Central memory CD8-positive, alpha-beta T cell (primary cell): ENCODE measurements around the gene PTH2.

Experiments
- ATAC-seq: fragments of 150-1000 bp; cut with Tn5 transposase; replicated peaks from 2 replicates; pipeline ENCODE4 v1.10.0; 2022; ENCODE audit warnings: mild to moderate bottlenecking, moderate FRiP score, moderate number of reproducible peaks; ENCODE audit not compliant: poor library complexity, severe bottlenecking; ENCODE audit errors: extremely low read depth
- DNase-seq, 2 donors: peaks; one replicate each; pipeline ENCODE4 v3.0.0; 2021; ENCODE audit warnings: low spot score in 2 of 2
- H3K27ac Mint-ChIP-seq: one replicate; pipeline ENCODE4 v1.8.0; 2022; ENCODE audit warnings: low read depth, mild to moderate bottlenecking, moderate library complexity, mixed read lengths
- H3K27me3 Mint-ChIP-seq: one replicate; pipeline ENCODE4 v1.8.0; 2022; ENCODE audit warnings: mixed read lengths
- H3K36me3 Mint-ChIP-seq: one replicate; pipeline ENCODE4 v1.8.0; 2022; ENCODE audit warnings: mild to moderate bottlenecking, moderate library complexity, mixed read lengths; ENCODE audit not compliant: insufficient read depth
- H3K4me1 Mint-ChIP-seq: one replicate; pipeline ENCODE4 v1.8.0; 2022; ENCODE audit warnings: mixed read lengths
- H3K4me3 Mint-ChIP-seq: one replicate; pipeline ENCODE4 v1.8.0; 2022; ENCODE audit warnings: mild to moderate bottlenecking, moderate library complexity, mixed read lengths
- H3K9me3 Mint-ChIP-seq: one replicate; pipeline ENCODE4 v1.8.0; 2022; ENCODE audit warnings: mixed read lengths

The PTH2 gene

DNA sequence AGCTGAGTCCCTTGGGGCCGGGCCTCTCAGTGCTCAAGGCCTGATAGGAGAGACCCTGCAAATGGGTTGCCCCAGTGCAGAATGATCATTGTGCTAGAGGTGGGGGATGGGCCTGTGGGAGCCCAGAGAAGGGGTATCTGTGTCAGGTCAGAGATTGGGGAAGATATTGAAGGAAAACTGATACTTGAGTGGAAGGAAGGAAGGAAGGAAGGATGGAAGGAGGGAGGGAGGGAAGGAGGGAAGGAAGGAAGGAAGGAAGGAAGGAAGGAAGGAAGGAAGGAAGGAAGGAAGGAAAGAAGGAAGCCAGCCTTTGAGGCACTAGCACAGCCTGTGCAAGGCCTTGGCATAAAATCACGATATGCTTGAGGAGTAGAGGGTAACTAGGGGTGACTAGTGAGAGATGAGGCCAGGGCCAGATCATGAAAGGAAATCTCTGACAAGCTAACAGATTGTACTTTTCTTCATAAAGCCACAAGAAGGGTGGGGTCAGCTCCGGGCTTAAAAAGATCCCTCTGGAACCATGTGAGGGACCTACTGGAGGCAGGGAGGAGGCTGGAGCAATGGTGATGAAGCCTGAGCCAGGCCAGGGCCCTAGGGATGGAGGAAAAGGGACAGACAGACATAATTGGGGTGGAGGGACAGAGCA is 11.4 kb downstream of the PTH2 start:
- Mint-ChIP-seq H3K27ac (peak overlapping the region; percentile 68), H3K27me3 (peaks cover 16% of the 10 kb centered on the region), H3K9me3 (no peaks in the 10 kb centered on the region), H3K4me3 (no peak overlapping the region), H3K36me3 (peaks cover 2% of the 10 kb centered on the region), H3K4me1 (peaks cover 36% of the 10 kb centered on the region)
- no peak for DNase-seq
- ATAC-seq = no peak

DNA sequence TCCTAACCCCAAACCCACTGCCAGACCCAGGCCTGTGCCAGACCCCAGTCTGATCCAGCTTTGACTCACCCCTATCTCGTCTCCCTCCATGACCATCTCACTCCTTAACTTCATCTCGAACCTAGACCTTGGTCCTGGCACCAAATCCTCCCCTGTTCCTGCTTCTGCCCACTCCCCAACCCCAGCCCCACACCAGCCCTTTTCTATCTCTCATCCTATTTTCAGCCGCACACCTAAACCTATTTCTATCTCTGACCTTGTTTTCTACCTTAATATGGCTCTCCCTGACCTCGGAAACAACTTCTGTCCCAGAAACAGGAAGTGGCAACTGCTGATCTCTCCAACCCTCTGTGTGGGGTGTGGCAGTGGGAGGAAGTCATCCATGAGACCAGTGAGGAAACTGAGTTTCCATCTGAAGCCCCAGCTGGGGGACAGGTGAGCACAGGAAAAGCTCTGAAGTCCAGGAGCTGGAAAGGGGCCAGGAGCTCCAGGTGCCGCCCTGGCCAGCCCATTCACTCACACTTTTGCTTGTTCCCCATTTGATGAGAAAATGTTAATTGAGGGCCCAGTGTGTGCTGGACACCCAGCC is 13.7 kb downstream of the PTH2 start:
- H3K9me3 Mint-ChIP-seq = no peaks in the 10 kb centered on the region
- DNase-seq = no peak
- H3K4me1 Mint-ChIP-seq = peaks cover 36% of the 10 kb centered on the region

DNA sequence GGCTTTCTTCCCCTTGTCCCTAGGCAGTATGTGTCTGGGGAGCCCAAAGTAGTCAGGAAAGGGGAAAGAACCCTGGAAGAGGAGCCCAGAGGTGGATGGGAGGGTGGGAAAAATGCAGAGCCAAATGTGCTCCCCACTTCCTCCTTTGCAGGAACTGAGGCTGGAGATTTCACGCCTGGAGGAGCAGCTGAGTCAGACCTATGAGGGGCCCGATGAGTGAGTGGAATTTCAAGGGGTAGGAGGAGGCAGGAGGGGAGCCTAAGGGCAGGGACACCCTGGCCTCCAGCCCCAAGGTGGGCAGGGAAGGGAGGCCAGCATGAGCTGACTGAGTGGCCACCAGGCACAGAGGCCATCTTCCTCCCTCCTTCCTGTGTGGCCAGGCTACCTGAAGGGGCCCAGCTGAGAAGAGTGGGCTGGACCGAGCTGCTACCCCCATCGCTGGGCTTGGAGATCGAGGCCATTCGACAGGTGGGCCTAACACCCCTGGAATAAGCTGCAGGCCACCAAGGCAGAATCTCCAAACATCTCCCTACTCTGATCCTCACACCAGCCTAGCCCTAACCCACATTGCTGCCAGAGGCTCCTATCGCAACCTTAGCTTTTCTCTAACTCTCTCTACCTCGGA is 14.3 kb downstream of the PTH2 start:
- Mint-ChIP-seq H3K27ac (peak overlapping the region; percentile 52), H3K36me3 (peaks cover 2% of the 10 kb centered on the region), H3K9me3 (no peaks in the 10 kb centered on the region), H3K4me1 (peaks cover 36% of the 10 kb centered on the region), H3K27me3 (no peaks in the 10 kb centered on the region), H3K4me3 (peak overlapping the region; percentile 35)
- DNase-seq (no peak), ATAC-seq (no peak)

More for the DNA sequence above, 13.7 kb downstream of the PTH2 start:
- peak; percentile 52 for ATAC-seq
- Mint-ChIP-seq H3K36me3 (peaks cover 2% of the 10 kb centered on the region), H3K27me3 (no peaks in the 10 kb centered on the region), H3K27ac (peak overlapping the region; percentile 52), H3K4me3 (peak overlapping the region; percentile 35)

- Mint-ChIP-seq H3K9me3 (no peaks in the 10 kb centered on the region), H3K27me3 (no peaks in the 10 kb centered on the region), H3K4me1 (peaks cover 36% of the 10 kb centered on the region), H3K27ac (no peak overlapping the region), H3K4me3 (no peak overlapping the region), H3K36me3 (peaks cover 2% of the 10 kb centered on the region)
- DNase-seq = no peak
- ATAC-seq = no peak
Observed at GRCh38 chr19:49407482-49408015, 15.7 kb downstream of the PTH2 start.

- ATAC-seq = no peak
- Mint-ChIP-seq H3K27ac (no peak overlapping the region), H3K4me3 (no peak overlapping the region), H3K9me3 (no peaks in the 10 kb centered on the region), H3K27me3 (no peaks in the 10 kb centered on the region), H3K36me3 (peaks cover 2% of the 10 kb centered on the region), H3K4me1 (peaks cover 36% of the 10 kb centered on the region)
- DNase-seq = no peak
Observed at GRCh38 chr19:49407079-49407478, 16.2 kb downstream of the PTH2 start.

DNA sequence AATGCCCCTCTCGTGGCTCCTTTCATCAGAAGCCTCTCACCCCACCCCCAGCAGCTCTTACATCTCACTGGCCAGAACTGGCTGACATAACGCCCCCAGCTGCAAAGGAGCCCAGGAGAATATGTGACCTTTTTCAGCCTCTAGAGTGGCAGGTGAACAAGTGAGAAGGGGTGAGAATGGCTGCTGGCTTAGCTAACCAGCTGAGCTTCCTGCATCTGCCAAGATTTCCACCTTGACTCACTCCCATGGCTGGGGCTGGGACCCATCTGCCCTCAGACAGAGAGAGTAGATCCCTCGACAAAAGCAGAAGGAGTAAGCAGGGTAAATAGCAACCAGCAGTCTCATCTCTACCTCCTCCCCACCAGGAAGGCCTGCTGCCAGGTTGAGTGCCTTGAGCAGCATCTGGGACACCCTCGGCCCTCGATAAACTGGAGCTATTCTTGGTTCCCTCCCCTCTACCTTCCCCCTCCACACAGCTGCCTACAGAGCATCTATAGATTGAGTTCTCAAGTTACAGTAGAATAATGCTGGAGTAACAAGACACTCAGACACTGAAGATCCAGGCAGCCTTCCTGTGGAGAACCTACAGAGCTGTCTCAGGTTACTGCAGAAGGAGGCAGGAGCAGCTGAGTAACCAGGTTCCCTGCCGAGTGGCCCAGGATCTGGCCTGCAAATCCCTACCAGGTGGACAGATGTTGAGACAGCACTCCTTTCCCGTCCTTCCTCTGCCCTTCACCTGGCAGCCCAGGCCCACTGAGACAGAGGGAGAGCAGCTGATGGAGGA is 19.6 kb downstream of the PTH2 start:
- Mint-ChIP-seq H3K36me3 (peaks cover 3% of the 10 kb centered on the region), H3K27ac (no peak overlapping the region), H3K27me3 (no peaks in the 10 kb centered on the region), H3K9me3 (no peaks in the 10 kb centered on the region), H3K4me1 (peaks cover 12% of the 10 kb centered on the region), H3K4me3 (no peak overlapping the region)
- ATAC-seq (no peak), DNase-seq (no peak)

GRCh38 chr19:49400029-49400428 is 23.2 kb downstream of the PTH2 start:
- H3K27me3 Mint-ChIP-seq = no peaks in the 10 kb centered on the region
- H3K9me3 Mint-ChIP-seq = no peaks in the 10 kb centered on the region
- no peak overlapping the region for H3K27ac Mint-ChIP-seq
- peaks cover 1% of the 10 kb centered on the region for H3K36me3 Mint-ChIP-seq
- ATAC-seq (no peak), DNase-seq (no peak)
- H3K4me3 Mint-ChIP-seq = no peak overlapping the region
- no peaks in the 10 kb centered on the region for H3K4me1 Mint-ChIP-seq

- H3K27ac Mint-ChIP-seq = no peak overlapping the region
- DNase-seq = no peak
- H3K27me3 Mint-ChIP-seq = no peaks in the 10 kb centered on the region
- H3K36me3 Mint-ChIP-seq = peaks cover 1% of the 10 kb centered on the region
- H3K9me3 Mint-ChIP-seq = no peaks in the 10 kb centered on the region
- H3K4me3 Mint-ChIP-seq = no peak overlapping the region
- no peak for ATAC-seq
- H3K4me1 Mint-ChIP-seq = no peaks in the 10 kb centered on the region
Observed at GRCh38 chr19:49398931-49399330, 24.3 kb downstream of the PTH2 start.

GRCh38 chr19:49398001-49398615 is 25.1 kb downstream of the PTH2 start:
- no peaks in the 10 kb centered on the region for H3K27me3 Mint-ChIP-seq
- peaks cover 1% of the 10 kb centered on the region for H3K36me3 Mint-ChIP-seq
- H3K27ac Mint-ChIP-seq = no peak overlapping the region
- DNase-seq (no peak), ATAC-seq (no peak)
- H3K4me1 Mint-ChIP-seq = no peaks in the 10 kb centered on the region
- H3K9me3 Mint-ChIP-seq = no peaks in the 10 kb centered on the region
- H3K4me3 Mint-ChIP-seq = no peak overlapping the region

GRCh38 chr19:49396738-49397505 is 26.3 kb downstream of the PTH2 start:
- Mint-ChIP-seq H3K36me3 (peaks cover 1% of the 10 kb centered on the region), H3K4me3 (no peak overlapping the region), H3K27me3 (no peaks in the 10 kb centered on the region), H3K4me1 (peaks cover 5% of the 10 kb centered on the region), H3K9me3 (no peaks in the 10 kb centered on the region), H3K27ac (peak overlapping the region; percentile 69)
- DNase-seq = no peak
- ATAC-seq = no peak

GRCh38 chr19:49395581-49396407 is 27.4 kb downstream of the PTH2 start:
- Mint-ChIP-seq H3K27me3 (no peaks in the 10 kb centered on the region), H3K4me3 (no peak overlapping the region), H3K9me3 (no peaks in the 10 kb centered on the region), H3K36me3 (peaks cover 1% of the 10 kb centered on the region), H3K27ac (no peak overlapping the region), H3K4me1 (peaks cover 15% of the 10 kb centered on the region)
- DNase-seq (no peak), ATAC-seq (no peak)
